Ishikawa (cell line): ENCODE measurements around the gene CDC16.

Experiments used
- CEBPB ChIP-seq: IDR thresholded peaks from 2 replicates; pipeline ENCODE4 v1.6.1; 2012
- CREB1 ChIP-seq: IDR thresholded peaks from 2 replicates; pipeline ENCODE4 v1.6.1; 2012; ENCODE audit warnings: low read depth
- EGR1 ChIP-seq: IDR thresholded peaks from 2 replicates; pipeline ENCODE4 v1.6.1; 2012
- EP300 ChIP-seq: IDR thresholded peaks from 2 replicates; pipeline ENCODE4 v1.6.1; 2012; ENCODE audit warnings: borderline replicate concordance
- FOXM1 ChIP-seq: IDR thresholded peaks from 2 replicates; pipeline ENCODE4 v1.6.1; 2012; ENCODE audit warnings: low read depth, borderline replicate concordance
- MAX ChIP-seq: IDR thresholded peaks from 2 replicates; pipeline ENCODE4 v1.6.1; 2012
- REST ChIP-seq: IDR thresholded peaks from 2 replicates; pipeline ENCODE4 v1.6.1; 2012; ENCODE audit warnings: low read depth, mild to moderate bottlenecking
- TCF12 ChIP-seq: IDR thresholded peaks from 2 replicates; pipeline ENCODE4 v1.6.1; 2012; ENCODE audit warnings: low read depth
- TEAD4 ChIP-seq: IDR thresholded peaks from 2 replicates; pipeline ENCODE4 v1.6.1; 2012
- USF1 ChIP-seq: IDR thresholded peaks from 2 replicates; pipeline ENCODE4 v1.6.1; 2012
- YY1 ChIP-seq: IDR thresholded peaks from 2 replicates; pipeline ENCODE4 v1.6.1; 2012; ENCODE audit warnings: low read depth
- ZBTB7A ChIP-seq: IDR thresholded peaks from 2 replicates; pipeline ENCODE4 v1.6.1; 2012; ENCODE audit warnings: low read depth

- TF ChIP-seq YY1 (no peak), CEBPB (no peak), MAX (no peak), TEAD4 (no peak), USF1 (no peak), EP300 (no peak), ZBTB7A (no peak), EGR1 (no peak), TCF12 (no peak), FOXM1 (no peak), REST (no peak), CREB1 (no peak)
Measured at GRCh38 chr13:114203536-114203935, 31.2 kb upstream of the CDC16 start.
